Psoas muscle (tissue), 8 donors: ENCODE measurements around the gene ARHGAP27. TPM values are rescaled to one million over a fixed set of nuclear protein-coding genes. Genes with fewer than 3 reads are reported as not detected.

Experiments
- ATAC-seq, 4 donors: fragments of 200-7000 bp; cut with Tn5 transposase; one replicate each; pipeline ENCODE4 v1.9.1; 2020; ENCODE audit warnings: moderate library complexity in 3 of 4, mild to moderate bottlenecking in 2 of 4
- DNase-seq, 2 donors: peaks; one replicate each; pipeline ENCODE4 v3.0.0-alpha.2; 2020
- H3K27ac ChIP-seq: fragments of 200-600 bp; one replicate; pipeline ENCODE4 v1.8.0; 2022
- H3K27me3 ChIP-seq, 3 donors: fragments of 200-600 bp in 1 of 3; one replicate each; pipeline versions ENCODE4 v1.6.1 to v1.8.0; 2013 to 2022; ENCODE audit warnings: low read length in 2 of 3, mild to moderate bottlenecking in 2 of 3, moderate library complexity in 1 of 3; ENCODE audit not compliant: insufficient read depth in 3 of 3
- H3K36me3 ChIP-seq, 2 donors: fragments of 200-600 bp in 1 of 2; one replicate each; pipeline versions ENCODE4 v1.6.1 to v1.8.0; 2013 to 2022; ENCODE audit warnings: low read depth in 1 of 2, mild to moderate bottlenecking in 1 of 2, moderate library complexity in 1 of 2; ENCODE audit not compliant: insufficient read depth in 1 of 2
- H3K4me1 ChIP-seq: fragments of 200-600 bp; one replicate; pipeline ENCODE4 v1.8.0; 2022
- H3K4me3 ChIP-seq: fragments of 200-600 bp; one replicate; pipeline ENCODE4 v1.8.0; 2022; ENCODE audit warnings: mild to moderate bottlenecking
- H3K9me3 ChIP-seq: fragments of 200-600 bp; one replicate; pipeline ENCODE4 v1.8.0; 2022
- CTCF ChIP-seq: fragments of 200-600 bp; IDR thresholded peaks from one replicate; pipeline ENCODE4 v1.8.0; 2022; ENCODE audit warnings: antibody characterized with exemption
- WGBS, 3 donors: extraction: QIAGEN DNeasy Blood & Tissue Kit; methylation state at CpG; one replicate each; pipeline versions ENCODE4 v1.1.6 to v1.1.7; 2013; 5-methylcytosine and 5-hydroxymethylcytosine counted together
- intact Hi-C, 2 donors: fragments of 100-400 bp; cut with DNase I; formaldehyde crosslinking; loops; one replicate each; pipeline versions ENCODE4 v1.11.0 to v1.14.2; 2022
- polyA plus RNA-seq, 3 donors: library from polyadenylated mRNA; stranded (reverse); fragments of 200-250 nt; gene quantifications; one replicate each; pipeline ENCODE4 v1.2.3, GENCODE V29; 2013
- total RNA-seq, 4 donors: library from RNA; stranded (reverse); fragmentation: NEBNext Ultra II Directional in 2 of 4; extraction: Animal tissue kit (Norgen Biotek cat#: 25700) in 2 of 4; gene quantifications; one replicate each; pipeline versions ENCODE4 v1.2.1 to v1.2.4, GENCODE V29; 2021 to 2023
- donor health status: healthy with polysubstance abuse.
- donor health status: DM: no; HTN: no; CAD: no; lungs with moderate emphysema.
- donor health status: Bipolar disorder and iron deficiency.
- donor health status: healthy.
- donor health status: DM: yes; HTN: yes; CAD: no.
- donor health status: DM: no; HTN: no; CAD: no.
- donor health status: DM: no; HTN: no; CAD: no.
- donor health status: DM: yes; HTN: yes; CAD: no.

The ARHGAP27 gene
- total and polyA plus RNA-seq, 7 donors: 3.4 to 8.9 (median 5.5) TPM

DNA sequence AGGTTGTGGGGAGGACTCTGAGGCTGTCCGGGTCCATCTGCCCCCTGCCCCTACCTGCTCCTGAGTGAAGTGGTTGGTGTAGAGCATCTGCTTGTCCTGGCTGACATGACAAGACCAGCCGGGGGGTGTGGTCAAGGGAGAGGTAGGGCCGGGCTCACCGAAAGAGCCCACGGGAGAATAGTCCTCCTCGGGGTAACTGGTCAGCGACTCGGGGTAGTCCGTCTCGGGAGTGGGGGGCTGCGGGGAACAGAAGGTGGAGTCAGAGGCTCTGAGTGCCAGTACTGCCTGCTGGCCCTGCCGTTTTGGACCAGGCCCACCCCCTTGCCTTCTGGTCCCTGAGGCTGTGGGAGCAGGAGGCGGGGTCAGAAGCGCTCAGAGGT, 27.8 kb downstream of the ARHGAP27 start:
- no peaks in the 10 kb centered on the region for H3K4me1 ChIP-seq
- DNase-seq (no peak), ATAC-seq (no peak)
- H3K36me3 ChIP-seq: no peaks in the 10 kb centered on the region
- H3K27me3 ChIP-seq: peaks cover 0 to 10% (median 1%) of the 10 kb centered on the region in 3 donors
- H3K4me3 ChIP-seq: no peak overlapping the region
- WGBS, 3 donors: 51 to 58% (median 56%) methylated on average over 14 of the region's 14 CpGs
- no peak for TF ChIP-seq CTCF
- intact Hi-C loops: no loop called here
- H3K27ac ChIP-seq: no peak overlapping the region
- H3K9me3 ChIP-seq: no peaks in the 10 kb centered on the region

DNA sequence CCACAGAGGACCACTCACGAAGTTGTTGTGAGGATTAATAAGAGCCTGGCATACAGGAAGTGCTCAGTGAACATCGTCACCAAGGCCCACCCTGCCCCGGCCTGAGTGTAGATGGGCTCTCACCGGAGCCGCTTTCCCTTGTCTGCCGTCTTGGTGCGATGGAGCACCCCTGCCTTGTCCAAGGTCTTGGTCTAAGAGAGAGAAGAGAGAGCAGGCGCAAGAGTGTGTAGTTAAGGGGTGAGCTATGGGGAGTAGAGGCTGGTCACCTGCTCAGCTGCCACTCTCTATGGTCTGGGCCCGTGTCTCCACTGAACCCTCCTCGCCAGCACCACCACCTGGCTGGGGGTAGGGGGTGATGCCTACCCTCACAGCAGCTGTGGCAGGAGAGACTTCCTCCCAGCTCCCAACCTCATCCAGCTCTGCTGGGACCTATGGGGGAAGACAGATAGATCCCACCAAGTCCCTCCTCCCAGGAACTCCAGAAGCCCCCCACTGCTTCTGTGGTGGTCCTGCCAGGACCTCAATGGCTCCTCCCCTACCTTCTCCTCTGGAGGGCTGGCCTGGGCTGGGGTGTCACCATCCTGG, 28.7 kb downstream of the ARHGAP27 start:
- no peak for TF ChIP-seq CTCF
- Histone ChIP-seq H3K27ac (no peak overlapping the region), H3K27me3 (peaks cover 0 to 10% (median 1%) of the 10 kb centered on the region in 3 donors), H3K36me3 (no peaks in the 10 kb centered on the region), H3K4me1 (no peaks in the 10 kb centered on the region), H3K4me3 (no peak overlapping the region), H3K9me3 (no peaks in the 10 kb centered on the region)
- intact Hi-C loops: no loop called here
- ATAC-seq (no peak), DNase-seq (no peak)
- WGBS, 3 donors: 90 to 92% (median 91%) methylated on average over 10 of the region's 10 CpGs

DNA sequence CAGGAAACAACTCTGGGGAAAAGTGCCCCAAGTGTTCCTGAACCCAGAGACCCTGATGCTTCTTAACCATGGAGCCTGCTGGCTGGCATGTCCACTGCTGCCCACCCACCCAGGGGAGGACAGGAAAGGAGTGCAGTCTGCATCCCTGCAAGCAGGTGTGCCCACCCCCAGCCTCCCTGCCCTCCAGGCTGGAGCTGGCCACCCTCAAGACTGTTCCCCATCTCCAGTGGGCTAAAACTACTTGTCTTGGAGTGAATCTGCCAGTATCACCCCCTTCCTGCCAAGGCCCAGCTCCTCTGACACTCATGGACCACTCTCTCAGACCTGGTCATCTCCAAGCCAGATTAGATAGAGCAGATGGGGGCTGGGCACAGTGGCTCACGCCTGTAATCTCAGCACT, 29.8 kb downstream of the ARHGAP27 start:
- ATAC-seq: no peak
- no peak overlapping the region for H3K27ac ChIP-seq
- H3K4me3 ChIP-seq: no peak overlapping the region
- no peaks in the 10 kb centered on the region for H3K9me3 ChIP-seq
- intact Hi-C loops: no loop called here
- whole genome bisulfite sequencing, 3 donors: 83 to 100% (median 90%) methylated on average over 1 of the region's 1 CpG
- H3K27me3 ChIP-seq: peaks cover 0 to 10% (median 1%) of the 10 kb centered on the region in 3 donors
- no peaks in the 10 kb centered on the region for H3K4me1 ChIP-seq
- TF ChIP-seq CTCF: no peak
- no peaks in the 10 kb centered on the region for H3K36me3 ChIP-seq
- no peak for DNase-seq

DNA sequence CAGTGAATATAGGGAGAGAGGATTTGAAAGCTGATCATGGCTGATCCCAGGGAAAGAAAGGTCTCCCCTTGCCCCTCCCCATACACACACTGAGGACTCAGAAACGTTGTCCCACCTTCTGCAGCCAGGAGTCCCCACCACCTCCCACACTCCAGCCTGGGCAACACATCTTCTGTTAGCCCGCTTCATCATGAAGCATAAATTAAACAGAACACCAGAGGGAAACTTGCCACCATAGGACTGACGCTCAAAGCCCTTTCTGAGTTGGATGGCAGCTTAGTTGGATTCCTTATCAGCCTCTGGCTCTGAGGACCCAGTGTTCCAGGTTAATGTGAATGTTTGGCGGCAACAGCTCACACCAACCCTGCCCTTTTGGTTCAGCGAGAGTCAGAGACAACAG, 33.9 kb downstream of the ARHGAP27 start:
- intact Hi-C loops: loop anchor here in 1 of 2 donors (10.0 kb wide), 2 partner anchors 196 to 436 kb away; no protein-coding TSS in a partner anchor
- Histone ChIP-seq H3K27me3 (no peaks in the 10 kb centered on the region), H3K4me1 (no peaks in the 10 kb centered on the region), H3K36me3 (no peaks in the 10 kb centered on the region), H3K27ac (no peak overlapping the region), H3K9me3 (no peaks in the 10 kb centered on the region), H3K4me3 (no peak overlapping the region)
- no peak for TF ChIP-seq CTCF
- DNase-seq: no peak
- ATAC-seq: no peak
- WGBS, 3 donors: 76 to 84% (median 78%) methylated on average over 5 of the region's 5 CpGs

GRCh38 chr17:45397796-45398195, 34.9 kb downstream of the ARHGAP27 start:
- intact Hi-C loops: loop anchor here in 1 of 2 donors (10.0 kb wide), 2 partner anchors 197 to 437 kb away; no protein-coding TSS in a partner anchor
- no peaks in the 10 kb centered on the region for H3K36me3 ChIP-seq

More at GRCh38 chr17:45397796-45398195, 34.9 kb downstream of the ARHGAP27 start:
- H3K4me1 ChIP-seq: no peaks in the 10 kb centered on the region
- H3K4me3 ChIP-seq: no peak overlapping the region
- ATAC-seq (no peak), DNase-seq (no peak)
- no peaks in the 10 kb centered on the region for H3K27me3 ChIP-seq
- H3K9me3 ChIP-seq: no peaks in the 10 kb centered on the region
- TF ChIP-seq CTCF: no peak
- 74 to 81% (median 75%) methylated on average over 5 of the region's 5 CpGs for WGBS, 3 donors
- H3K27ac ChIP-seq: no peak overlapping the region
